ELR (cell line): ENCODE measurements around the gene TMEM131L.

ENCODE experiments used
- DNase-seq: peaks from one replicate; pipeline ENCODE4 v3.0.0-alpha.2; 2015; ENCODE audit warnings: low read depth

TMEM131L gene

DNA sequence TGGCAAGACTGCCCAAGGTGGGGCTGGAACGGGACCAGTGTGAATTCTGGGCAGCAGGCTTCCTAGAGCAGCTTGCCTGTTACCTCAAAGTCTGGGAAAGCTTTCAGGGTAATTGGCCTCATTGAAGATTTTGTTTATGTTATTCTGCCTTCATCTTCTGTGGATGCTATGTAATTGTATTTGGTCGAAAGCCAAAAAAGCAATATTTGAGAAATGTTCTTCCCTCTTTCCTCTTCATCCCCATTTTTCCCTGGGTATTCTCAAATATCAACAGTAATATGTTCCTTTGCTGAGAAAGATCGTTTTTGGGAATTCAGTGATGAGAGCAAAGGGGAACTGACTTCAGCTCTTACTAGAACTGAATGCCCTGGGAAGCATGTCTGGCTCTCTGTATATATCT lies 12.9 kb downstream of the TMEM131L start:
- no peak for DNase-seq

DNA sequence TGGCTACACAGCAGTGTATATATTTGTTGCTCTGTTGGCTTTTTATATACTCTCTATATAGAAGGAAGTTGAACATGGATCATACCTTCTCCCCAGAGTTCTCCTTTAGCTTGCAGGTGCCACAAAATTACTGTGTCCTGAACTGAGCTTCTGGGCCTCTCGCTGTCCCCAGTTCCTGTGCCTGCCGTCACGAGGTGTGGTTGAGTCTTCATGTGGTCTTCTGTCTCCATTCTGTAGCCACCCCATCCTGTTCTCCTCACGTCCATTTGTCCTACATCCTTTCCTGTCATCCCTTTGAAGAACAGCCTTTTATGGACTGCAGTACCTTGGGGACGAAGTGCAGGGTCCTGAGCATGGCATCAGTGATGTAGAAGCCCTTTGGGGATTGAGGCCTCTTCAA lies 14.5 kb downstream of the TMEM131L start:
- DNase-seq: no peak

- no peak for DNase-seq
Measured at GRCh38 chr4:153481478-153481877, 15.3 kb downstream of the TMEM131L start.

DNA sequence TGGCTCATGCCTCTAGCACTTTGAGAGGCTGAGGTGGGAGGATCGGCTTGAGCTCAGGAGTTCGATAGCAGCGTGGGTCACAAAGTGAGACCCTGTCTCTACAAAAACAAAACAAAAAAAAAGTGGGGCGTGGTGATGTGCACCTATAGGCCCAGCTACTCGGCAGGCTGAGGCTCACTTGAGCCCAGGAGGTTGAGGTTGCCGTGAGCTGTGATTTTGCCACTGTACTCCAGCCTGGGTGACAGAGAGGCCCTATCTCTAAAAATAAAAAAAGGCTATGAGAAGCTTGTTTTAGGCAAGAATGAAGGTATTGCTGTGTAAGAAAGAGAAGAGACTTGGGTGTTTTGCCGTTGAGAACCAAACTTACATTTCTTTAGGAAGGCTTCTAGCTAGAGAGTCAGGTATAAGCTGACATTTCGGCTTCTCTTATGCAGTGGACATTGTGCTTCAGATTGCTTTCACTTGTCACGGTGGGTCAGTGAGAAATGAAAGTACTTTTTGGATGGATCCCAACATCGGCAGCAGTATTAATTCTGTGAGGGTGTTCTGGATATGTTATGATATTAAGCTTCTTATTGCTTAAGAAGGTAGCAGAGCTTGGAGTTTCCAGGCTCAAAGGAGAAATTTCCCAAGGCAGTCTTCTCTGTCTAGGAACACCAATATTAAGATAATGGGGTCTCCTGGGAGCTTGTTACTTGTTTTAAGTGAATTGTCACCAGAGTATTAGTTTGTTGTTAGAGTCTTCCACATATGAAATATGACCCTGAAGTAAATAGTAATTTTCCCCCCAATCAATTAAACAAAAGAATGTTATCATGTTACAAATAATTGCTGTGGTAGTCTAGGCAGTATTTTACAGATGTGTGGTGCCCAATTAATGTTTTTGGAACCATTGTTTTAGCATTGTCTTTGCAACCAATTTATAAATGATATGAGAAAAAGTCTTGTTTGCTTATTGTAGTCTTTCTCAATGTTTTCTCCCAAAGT lies 17.6 kb downstream of the TMEM131L start:
- DNase-seq: peak; percentile 17

DNA sequence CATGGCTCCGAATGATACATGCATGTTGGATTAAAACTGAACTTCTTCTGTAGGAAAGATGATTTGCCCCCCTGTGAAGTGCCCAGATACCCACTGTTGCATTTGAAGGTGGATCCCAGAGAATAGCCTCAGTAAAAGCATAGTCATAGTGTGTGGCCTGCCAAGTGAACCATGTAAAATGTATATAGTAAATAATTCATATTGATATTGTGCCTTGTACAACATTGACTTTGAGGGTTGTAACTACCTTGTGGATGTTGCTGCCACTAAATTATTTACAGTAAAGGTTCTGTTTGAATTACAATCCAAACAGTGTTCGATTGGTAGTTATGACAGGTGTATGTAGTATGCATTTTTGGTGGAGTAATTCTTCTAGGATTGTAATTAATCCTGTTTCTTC lies 19.2 kb downstream of the TMEM131L start:
- no peak for DNase-seq

DNA sequence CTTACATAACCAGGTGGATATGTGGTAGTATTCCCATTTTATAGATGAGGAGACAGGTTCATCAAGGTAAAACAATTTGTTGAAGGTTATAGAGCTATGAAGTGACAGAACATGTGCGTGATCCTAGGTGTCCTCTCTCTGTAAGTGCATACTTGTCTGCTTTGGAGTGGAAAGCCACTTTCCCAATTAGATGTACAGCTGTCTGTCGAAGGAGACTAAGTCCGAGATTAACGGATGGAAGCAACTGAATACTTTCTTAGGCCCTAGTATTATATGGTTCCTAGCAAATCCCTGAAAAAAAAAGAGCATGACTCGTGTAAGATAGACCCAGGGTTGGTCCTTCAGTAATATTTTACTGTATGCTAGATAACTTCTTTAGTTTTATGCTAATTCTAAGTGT lies 19.7 kb downstream of the TMEM131L start:
- DNase-seq: no peak

GRCh38 chr4:153486281-153487151 lies 20.4 kb downstream of the TMEM131L start:
- peak; percentile 89 for DNase-seq

DNA sequence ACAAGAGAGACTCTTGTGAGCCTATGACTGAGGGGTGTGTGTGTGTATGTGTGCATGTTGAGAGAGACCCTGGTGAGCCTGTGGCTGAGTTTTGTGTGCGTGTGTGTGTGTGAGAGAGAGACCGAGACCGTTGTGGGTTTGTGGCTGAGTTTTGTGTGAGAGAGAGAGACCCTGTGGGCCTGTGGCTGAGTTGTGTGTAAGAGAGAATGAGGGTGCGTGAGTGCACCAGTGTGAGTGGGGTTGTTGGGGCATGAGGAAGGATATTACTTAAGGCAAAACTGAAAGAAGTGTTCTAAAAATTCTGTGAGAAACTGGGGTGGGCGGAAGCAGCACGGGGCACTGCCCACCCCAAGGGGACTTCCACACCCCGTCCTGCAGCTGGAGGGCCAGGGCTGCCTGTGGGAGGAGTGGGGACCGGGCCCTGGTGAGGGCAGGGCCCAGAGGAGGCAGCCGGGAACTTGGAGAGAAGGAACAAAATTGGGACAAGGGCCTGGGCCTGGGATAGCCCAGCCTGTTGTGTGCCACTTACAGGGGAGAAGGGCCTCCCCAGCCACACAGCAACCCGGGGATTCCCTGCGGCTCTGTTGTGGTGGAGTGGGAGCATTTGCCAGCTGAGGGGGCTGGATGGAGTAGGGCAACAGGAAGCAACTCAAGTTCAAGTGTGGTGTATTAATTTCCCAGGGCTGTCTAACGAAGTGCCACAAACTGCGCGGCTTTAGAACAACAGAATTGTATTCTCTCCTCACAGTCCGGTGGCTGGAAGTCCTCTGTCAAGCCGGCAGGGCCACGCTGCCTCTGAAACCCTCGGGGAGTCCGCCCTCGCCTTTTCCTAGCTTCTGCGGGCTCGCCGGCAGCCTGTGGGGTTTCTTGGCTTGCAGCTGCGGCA lies 22.1 kb downstream of the TMEM131L start:
- no peak for DNase-seq

DNA sequence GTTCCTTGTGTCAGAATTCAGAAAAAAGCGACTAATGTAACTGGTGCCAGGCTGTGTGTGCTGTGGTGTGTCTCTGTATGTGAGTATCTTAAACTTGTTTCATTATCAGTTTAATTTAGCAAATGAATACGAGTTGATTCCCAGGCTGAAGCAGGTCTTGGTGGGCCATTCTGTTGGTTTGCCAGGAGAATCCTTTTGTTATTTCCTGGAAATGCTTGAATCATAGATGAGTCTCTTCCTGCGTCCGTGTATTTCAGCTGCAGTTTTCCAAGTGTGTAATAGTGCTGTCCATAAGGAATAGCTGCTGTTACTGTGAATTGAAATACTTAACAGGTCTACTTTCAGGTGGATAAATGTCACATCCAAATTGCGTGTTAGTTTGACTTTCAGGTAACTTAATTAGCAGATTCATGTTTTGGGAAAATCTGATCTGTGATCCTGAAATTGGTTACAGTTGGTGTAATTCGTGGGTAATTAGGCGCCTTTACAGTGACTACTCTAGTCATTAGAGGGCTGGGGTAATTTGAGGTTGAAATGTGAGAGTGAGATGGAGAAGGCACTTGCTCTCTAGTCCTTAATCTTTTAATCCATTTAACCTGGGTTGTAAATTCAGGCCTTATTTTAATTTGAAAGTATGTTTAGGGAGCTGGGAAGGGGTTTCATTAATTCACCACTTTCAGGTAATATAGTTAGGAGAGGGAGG lies 23.8 kb downstream of the TMEM131L start:
- peak; percentile 69 for DNase-seq

DNA sequence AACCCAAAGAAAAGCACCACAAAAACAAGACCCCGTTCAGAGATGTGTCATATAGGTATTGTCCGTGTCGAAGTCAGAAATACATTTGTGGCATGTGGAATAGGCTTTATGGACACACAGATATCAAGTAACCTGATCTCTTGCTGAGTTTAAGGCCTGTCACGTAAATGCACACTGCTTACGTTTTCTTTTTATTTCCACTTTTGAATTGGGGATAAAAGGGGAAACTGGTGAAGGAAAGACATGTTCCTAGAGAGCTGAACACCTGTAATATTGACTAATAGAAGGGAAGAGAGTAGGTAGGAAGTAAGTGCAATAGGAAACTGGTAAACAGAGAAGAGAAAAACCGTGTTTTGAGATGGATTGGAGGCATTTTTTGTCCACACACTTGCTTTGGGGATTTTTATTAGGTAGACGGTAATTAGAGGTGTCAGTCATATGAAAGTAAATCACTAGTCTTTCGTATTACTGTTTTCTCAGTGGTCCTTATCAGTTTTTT lies 24.9 kb downstream of the TMEM131L start:
- DNase-seq: no peak

- DNase-seq: no peak
Measured at GRCh38 chr4:153494562-153494961, 28.4 kb downstream of the TMEM131L start.

- DNase-seq: no peak
Measured at GRCh38 chr4:153495480-153496193, 29.5 kb downstream of the TMEM131L start.

- DNase-seq: peak; percentile 71
Measured at GRCh38 chr4:153497091-153497531, 31.0 kb downstream of the TMEM131L start.

- DNase-seq: no peak
Measured at GRCh38 chr4:153497988-153498967, 32.1 kb downstream of the TMEM131L start.

- no peak for DNase-seq
Measured at GRCh38 chr4:153499005-153499404, 32.8 kb downstream of the TMEM131L start.

GRCh38 chr4:153501578-153501977 lies 35.4 kb downstream of the TMEM131L start:
- no peak for DNase-seq

DNA sequence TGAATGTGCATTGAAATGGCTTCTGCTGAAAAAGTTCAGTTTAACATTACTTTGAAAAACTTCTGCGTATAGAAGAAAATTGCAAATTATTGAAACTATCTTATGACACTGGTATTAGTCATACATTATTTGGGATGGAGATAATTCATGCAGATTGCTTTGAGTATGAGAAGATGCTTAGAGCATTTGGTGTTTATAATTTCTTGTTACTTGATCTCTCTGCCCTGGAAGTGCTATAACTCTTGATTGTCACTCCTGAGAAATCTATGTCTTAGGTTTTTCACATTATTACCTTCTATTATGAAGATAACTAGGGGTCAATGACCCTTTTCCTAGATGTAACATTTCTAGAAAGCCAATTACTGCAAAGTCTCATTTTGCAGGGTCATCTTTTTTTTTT lies 36.4 kb downstream of the TMEM131L start:
- peak; percentile 40 for DNase-seq

DNA sequence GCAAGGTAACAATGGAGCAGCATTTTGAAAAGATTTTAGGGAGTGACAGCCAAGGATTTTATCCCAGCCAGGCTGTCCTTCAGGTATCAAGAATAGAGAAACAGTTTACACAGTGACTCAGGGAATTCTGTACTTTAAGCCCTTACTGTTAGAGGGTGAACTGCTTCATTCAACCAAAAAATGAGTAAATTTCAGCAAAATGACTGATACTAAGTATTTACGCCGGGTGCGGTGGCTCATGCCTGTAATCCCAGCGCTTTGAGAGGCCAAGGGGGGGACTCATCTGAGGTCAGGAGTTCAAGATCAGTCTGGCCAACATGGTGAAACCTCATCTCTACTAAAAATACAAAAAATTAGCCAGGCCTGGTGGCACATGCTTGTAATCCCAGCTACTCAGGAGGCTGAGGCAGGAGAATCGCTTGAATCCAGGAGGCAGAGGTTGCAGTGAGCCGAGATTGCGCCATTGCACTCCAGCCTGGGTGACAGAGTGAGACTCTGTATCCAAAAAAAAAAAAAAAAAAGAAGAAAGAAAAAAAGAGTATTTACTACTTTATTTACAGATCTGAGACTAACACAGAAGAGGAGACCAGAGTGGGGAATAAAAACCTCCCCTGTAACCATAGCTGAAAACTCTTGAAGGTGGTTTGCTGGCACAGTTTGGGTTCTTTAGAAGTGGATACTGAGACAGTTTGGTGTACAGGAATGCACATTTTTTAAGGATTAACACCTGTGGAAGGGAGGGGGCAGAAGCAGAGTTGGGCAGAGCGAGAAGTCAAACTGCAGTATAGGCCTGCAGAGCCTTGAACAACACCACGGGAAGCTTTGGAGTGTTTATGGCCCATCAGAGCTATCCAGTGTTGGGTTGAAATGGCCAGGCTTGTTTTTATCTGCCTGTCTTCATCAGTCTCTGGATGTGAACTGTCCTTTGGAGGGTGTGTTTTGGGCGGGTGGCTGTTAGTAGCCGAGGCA lies 40.5 kb downstream of the TMEM131L start:
- DNase-seq: no peak
